Measurements from ENCODE around the gene TMCC2. TPM values are rescaled to one million over a fixed set of nuclear protein-coding genes. Genes with fewer than 3 reads are reported as not detected.

TMCC2 gene
- total RNA-seq, 1 donor from 2014 or later = 3.4 TPM

DNA sequence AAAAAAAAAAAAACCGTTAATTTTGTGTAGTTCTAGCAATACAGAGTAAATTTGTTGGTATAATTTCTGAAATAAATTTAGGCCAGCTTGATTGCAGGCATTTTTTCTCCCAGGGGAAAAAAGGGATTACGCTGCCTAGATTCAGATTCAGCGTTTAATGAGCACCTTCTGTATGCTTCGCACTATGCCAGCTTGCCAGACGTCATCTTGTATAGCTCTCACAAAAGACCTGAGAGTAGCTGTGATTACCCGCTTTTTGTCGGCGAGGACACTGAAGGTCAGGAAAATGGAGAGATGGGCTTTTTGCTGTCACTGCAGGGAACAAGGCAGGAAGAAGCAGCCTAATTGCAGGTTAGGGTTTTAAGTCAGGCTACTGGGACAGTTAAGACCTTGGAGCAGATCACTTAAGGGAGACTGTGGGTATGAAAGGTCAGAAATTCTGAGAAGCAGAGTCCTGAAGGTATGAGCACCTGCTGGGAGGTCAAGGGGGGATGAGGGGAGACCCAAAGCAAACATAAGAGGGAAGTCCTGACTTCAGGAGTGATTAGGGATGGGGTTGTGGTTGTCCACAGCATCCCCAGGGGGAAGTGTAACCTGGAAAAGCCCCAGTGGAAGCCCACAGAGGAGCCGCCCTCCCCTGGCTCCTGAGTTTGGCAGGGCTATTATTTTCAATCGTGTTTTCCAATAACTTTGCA, 39.0 kb downstream of the TMCC2 start:
- Mint-ChIP-seq H3K27ac (ENCODE audit: unreplicated experiment) (no peak overlapping the region), H3K27me3 (ENCODE audit: unreplicated experiment) (no peaks in the 10 kb centered on the region), H3K4me1 (ENCODE audit: unreplicated experiment) (peaks cover 23% of the 10 kb centered on the region), H3K9me3 (ENCODE audit: unreplicated experiment) (no peaks in the 10 kb centered on the region), H3K36me3 (ENCODE audit: unreplicated experiment) (peaks cover 2% of the 10 kb centered on the region), H3K4me3 (ENCODE audit: unreplicated experiment) (no peak overlapping the region)
- DNase-seq (ENCODE audit: extremely low spot score, unreplicated experiment) = no peak
- TF ChIP-seq, protein P1, sequence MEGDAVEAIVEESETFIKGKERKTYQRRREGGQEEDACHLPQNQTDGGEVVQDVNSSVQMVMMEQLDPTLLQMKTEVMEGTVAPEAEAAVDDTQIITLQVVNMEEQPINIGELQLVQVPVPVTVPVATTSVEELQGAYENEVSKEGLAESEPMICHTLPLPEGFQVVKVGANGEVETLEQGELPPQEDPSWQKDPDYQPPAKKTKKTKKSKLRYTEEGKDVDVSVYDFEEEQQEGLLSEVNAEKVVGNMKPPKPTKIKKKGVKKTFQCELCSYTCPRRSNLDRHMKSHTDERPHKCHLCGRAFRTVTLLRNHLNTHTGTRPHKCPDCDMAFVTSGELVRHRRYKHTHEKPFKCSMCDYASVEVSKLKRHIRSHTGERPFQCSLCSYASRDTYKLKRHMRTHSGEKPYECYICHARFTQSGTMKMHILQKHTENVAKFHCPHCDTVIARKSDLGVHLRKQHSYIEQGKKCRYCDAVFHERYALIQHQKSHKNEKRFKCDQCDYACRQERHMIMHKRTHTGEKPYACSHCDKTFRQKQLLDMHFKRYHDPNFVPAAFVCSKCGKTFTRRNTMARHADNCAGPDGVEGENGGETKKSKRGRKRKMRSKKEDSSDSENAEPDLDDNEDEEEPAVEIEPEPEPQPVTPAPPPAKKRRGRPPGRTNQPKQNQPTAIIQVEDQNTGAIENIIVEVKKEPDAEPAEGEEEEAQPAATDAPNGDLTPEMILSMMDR (IDR thresholded peaks at IDR 0.05) = no peak

DNA sequence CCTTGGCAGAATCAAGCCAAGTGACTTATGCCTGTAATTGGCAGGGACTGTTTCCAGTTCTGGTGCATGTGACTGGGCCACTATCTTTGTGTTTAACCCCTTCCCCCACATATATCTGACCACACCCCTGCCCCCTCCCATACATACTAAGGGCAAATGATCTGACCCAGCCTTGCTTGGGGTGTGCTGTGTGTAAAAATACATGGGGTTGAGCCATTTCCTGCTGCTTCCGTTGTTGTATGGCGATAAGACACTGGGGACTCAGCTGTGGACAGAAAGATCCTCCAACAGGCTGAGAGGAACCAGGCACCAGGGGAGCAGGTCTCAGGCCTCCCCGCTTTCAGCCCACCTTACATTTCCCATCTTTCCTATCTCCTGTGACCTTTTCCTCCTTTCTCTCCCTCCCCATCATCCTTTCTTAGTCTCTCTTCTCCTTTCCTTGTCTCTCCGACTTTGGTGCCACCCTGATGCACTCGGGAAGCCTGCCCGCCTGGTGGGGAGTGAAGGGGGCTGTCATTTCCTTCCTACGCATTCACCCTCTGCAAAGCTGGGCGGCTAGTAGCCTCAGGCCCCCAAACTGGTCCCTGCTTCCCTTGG, 39.7 kb downstream of the TMCC2 start:
- Mint-ChIP-seq H3K36me3 (ENCODE audit: unreplicated experiment) (peaks cover 6% of the 10 kb centered on the region), H3K9me3 (ENCODE audit: unreplicated experiment) (no peaks in the 10 kb centered on the region), H3K4me3 (ENCODE audit: unreplicated experiment) (no peak overlapping the region), H3K27me3 (ENCODE audit: unreplicated experiment) (no peaks in the 10 kb centered on the region), H3K4me1 (ENCODE audit: unreplicated experiment) (peaks cover 17% of the 10 kb centered on the region), H3K27ac (ENCODE audit: unreplicated experiment) (no peak overlapping the region)
- DNase-seq (ENCODE audit: extremely low spot score, unreplicated experiment) = no peak
- TF ChIP-seq, protein P1 (IDR thresholded peaks at IDR 0.05) = no peak

DNA sequence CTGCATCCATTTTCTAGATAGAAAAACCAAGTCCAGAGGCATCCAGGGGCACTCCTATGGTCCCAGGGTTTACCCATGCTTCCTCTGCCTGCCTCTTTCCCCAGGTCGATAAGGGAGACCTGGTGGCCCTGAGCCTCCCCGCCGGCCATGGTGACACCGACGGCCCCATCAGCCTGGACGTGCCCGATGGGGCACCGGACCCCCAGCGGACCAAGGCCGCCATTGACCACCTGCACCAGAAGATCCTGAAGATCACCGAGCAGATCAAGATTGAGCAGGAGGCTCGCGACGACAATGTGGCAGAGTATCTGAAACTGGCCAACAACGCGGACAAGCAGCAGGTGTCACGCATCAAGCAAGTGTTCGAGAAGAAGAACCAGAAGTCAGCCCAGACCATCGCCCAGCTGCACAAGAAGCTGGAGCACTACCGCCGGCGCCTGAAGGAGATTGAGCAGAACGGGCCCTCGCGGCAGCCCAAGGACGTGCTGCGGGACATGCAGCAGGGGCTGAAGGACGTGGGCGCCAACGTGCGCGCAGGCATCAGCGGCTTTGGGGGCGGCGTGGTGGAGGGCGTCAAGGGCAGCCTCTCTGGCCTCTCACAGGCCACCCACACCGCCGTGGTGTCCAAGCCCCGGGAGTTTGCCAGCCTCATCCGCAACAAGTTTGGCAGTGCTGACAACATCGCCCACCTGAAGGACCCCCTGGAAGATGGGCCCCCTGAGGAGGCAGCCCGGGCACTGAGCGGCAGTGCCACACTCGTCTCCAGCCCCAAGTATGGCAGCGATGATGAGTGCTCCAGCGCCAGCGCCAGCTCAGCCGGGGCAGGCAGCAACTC, 41.3 kb downstream of the TMCC2 start:
- no peak overlapping the region for H3K27ac Mint-ChIP-seq (ENCODE audit: unreplicated experiment)

DNA sequence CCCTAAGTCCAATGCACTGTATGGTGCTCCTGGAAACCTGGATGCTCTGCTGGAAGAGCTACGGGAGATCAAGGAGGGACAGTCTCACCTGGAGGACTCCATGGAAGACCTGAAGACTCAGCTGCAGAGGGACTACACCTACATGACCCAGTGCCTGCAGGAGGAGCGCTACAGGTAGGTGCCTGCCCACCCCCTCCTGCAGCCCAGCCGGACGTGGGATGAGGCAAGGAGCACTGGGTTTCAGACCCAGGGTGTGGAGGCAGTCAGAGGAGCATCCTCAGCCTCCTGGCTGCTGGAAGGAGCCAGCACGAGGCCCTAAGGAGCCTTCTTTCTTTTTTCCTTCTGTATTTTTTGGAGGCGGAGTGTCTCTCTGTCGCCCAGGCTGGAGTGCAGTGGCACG, 42.0 kb downstream of the TMCC2 start:
- TF ChIP-seq, protein P1 (IDR thresholded peaks at IDR 0.05) = no peak
- DNase-seq (ENCODE audit: extremely low spot score, unreplicated experiment) = no peak

More for the DNA sequence above, 41.3 kb downstream of the TMCC2 start:
- Mint-ChIP-seq H3K9me3 (ENCODE audit: unreplicated experiment) (no peaks in the 10 kb centered on the region), H3K36me3 (ENCODE audit: unreplicated experiment) (peaks cover 6% of the 10 kb centered on the region), H3K27me3 (ENCODE audit: unreplicated experiment) (no peaks in the 10 kb centered on the region), H3K4me3 (ENCODE audit: unreplicated experiment) (no peak overlapping the region), H3K4me1 (ENCODE audit: unreplicated experiment) (peaks cover 18% of the 10 kb centered on the region)
- TF ChIP-seq, protein P1 (IDR thresholded peaks at IDR 0.05) = no peak
- DNase-seq (ENCODE audit: extremely low spot score, unreplicated experiment) = no peak

DNA sequence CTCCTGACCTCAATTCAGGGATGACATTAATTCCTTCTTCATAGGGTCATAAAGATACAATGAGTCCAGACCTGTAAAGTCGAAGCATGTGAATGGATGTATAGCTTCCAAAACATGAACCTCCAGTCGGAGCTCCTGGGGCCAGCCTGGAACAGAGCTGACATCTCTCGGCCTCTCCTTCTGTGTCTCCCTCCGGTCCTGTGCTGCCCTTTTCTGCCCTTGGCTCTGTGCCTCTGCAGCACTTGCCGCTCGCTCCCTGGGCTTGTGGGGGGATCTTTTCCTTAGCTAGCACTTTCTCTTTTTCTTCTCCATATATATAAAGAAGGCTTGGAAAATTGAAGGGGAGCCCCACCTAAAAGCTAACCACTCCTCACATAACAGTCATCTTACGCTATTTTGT, 42.5 kb downstream of the TMCC2 start:
- Mint-ChIP-seq H3K9me3 (ENCODE audit: unreplicated experiment) (no peaks in the 10 kb centered on the region), H3K27me3 (ENCODE audit: unreplicated experiment) (no peaks in the 10 kb centered on the region), H3K4me1 (ENCODE audit: unreplicated experiment) (peaks cover 20% of the 10 kb centered on the region), H3K4me3 (ENCODE audit: unreplicated experiment) (no peak overlapping the region), H3K27ac (ENCODE audit: unreplicated experiment) (no peak overlapping the region), H3K36me3 (ENCODE audit: unreplicated experiment) (peaks cover 6% of the 10 kb centered on the region)
- TF ChIP-seq, protein P1 (IDR thresholded peaks at IDR 0.05) = no peak
- DNase-seq (ENCODE audit: extremely low spot score, unreplicated experiment) = no peak

More for the DNA sequence above, 42.0 kb downstream of the TMCC2 start:
- H3K36me3 Mint-ChIP-seq (ENCODE audit: unreplicated experiment) = peaks cover 6% of the 10 kb centered on the region
- peaks cover 20% of the 10 kb centered on the region for H3K4me1 Mint-ChIP-seq (ENCODE audit: unreplicated experiment)
- no peak overlapping the region for H3K27ac Mint-ChIP-seq (ENCODE audit: unreplicated experiment)
- no peaks in the 10 kb centered on the region for H3K9me3 Mint-ChIP-seq (ENCODE audit: unreplicated experiment)
- no peaks in the 10 kb centered on the region for H3K27me3 Mint-ChIP-seq (ENCODE audit: unreplicated experiment)
- H3K4me3 Mint-ChIP-seq (ENCODE audit: unreplicated experiment) = no peak overlapping the region
